CD14-positive monocyte (primary cell): Measurements from ENCODE around the gene ZNF224. TPM values are rescaled to one million over a fixed set of nuclear protein-coding genes. Genes with fewer than 3 reads are reported as not detected.

Experiments used
- DNase-seq, 3 donors: peaks; one replicate each; pipeline ENCODE4 v3.0.0-alpha.2; 2011 to 2022
- H2AFZ ChIP-seq: 2 replicates; pipeline ENCODE4 v1.6.0; 2012; ENCODE audit warnings: mild to moderate bottlenecking, low read depth, low read length, inconsistent platforms; ENCODE audit not compliant: insufficient read depth, poor library complexity, severe bottlenecking
- H3K27ac ChIP-seq, 2 donors: 1 replicate in 1 of 2; 2 replicates in 1 of 2; pipeline ENCODE4 v1.5.1; 2012 to 2013; ENCODE audit warnings: low read length in 2 of 2, control low read depth in 1 of 2, inconsistent platforms in 1 of 2, low read depth in 1 of 2, mild to moderate bottlenecking in 1 of 2
- H3K27me3 ChIP-seq, 2 donors: one replicate each; pipeline versions ENCODE4 v1.6.0 to v1.6.1; 2011 to 2013; ENCODE audit warnings: low read length in 2 of 2; ENCODE audit not compliant: control insufficient read depth in 2 of 2, insufficient read depth in 2 of 2
- H3K36me3 ChIP-seq, 2 donors: replicated peaks in 1 of 2; 1 replicate in 1 of 2; 2 replicates in 1 of 2; pipeline versions ENCODE4 v1.5.1 to v1.6.1; 2012 to 2013; ENCODE audit warnings: low read length in 2 of 2, control low read depth in 1 of 2, inconsistent platforms in 1 of 2, mild to moderate bottlenecking in 1 of 2; ENCODE audit not compliant: insufficient read depth in 2 of 2, control insufficient read depth in 1 of 2
- H3K4me1 ChIP-seq, 2 donors: 1 replicate in 1 of 2; 2 replicates in 1 of 2; pipeline versions ENCODE4 v1.5.1 to v1.6.1; 2012 to 2013; ENCODE audit warnings: low read length in 2 of 2, control low read depth in 1 of 2, inconsistent platforms in 1 of 2, mild to moderate bottlenecking in 1 of 2, moderate library complexity in 1 of 2; ENCODE audit not compliant: insufficient read depth in 2 of 2, control insufficient read depth in 1 of 2
- H3K4me2 ChIP-seq: replicated peaks from 2 replicates; pipeline ENCODE3; 2012; ENCODE audit warnings: low read length, moderate library complexity, mild to moderate bottlenecking; ENCODE audit not compliant: poor library complexity, severe bottlenecking; ENCODE audit errors: extremely low read depth
- H3K4me3 ChIP-seq, 3 experiments: fragments of 200-600 bp in 1 of 3; sonication (generic) in 1 of 3; replicated peaks in 1 of 3; 1 replicate in 2 of 3; 2 replicates in 1 of 3; pipeline ENCODE4 v1.5.1; 2011 to 2013; ENCODE audit warnings: low read length in 3 of 3, mild to moderate bottlenecking in 3 of 3, control low read depth in 2 of 3, low read depth in 2 of 3, inconsistent platforms in 1 of 3, moderate library complexity in 1 of 3
- H3K79me2 ChIP-seq: 2 replicates; pipeline ENCODE4 v1.6.0; 2012; ENCODE audit warnings: mild to moderate bottlenecking, control low read depth, inconsistent platforms, low read length, moderate library complexity; ENCODE audit not compliant: insufficient read depth
- H3K9ac ChIP-seq: 2 replicates; pipeline ENCODE4 v1.6.0; 2017; ENCODE audit warnings: low read length, mild to moderate bottlenecking; ENCODE audit not compliant: insufficient read depth, poor library complexity, severe bottlenecking
- H3K9me3 ChIP-seq, 2 donors: replicated peaks in 1 of 2; 1 replicate in 1 of 2; 2 replicates in 1 of 2; pipeline versions ENCODE4 v1.5.1 to v1.6.1; 2012 to 2013; ENCODE audit warnings: low read length in 2 of 2, control low read depth in 1 of 2; ENCODE audit not compliant: control insufficient read depth in 1 of 2, insufficient read depth in 1 of 2
- H4K20me1 ChIP-seq: 2 replicates; pipeline ENCODE4 v1.6.0; 2012; ENCODE audit warnings: mild to moderate bottlenecking, low read length, control low read depth, moderate library complexity; ENCODE audit not compliant: insufficient read depth
- H3K27ac Mint-ChIP-seq, 7 donors: one replicate each; pipeline ENCODE4 v1.8.0; 2020; ENCODE audit warnings: mild to moderate bottlenecking in 7 of 7, mixed read lengths in 7 of 7, moderate library complexity in 6 of 7, inconsistent platforms in 2 of 7
- H3K27me3 Mint-ChIP-seq, 3 donors: one replicate each; pipeline ENCODE4 v1.8.0; 2021 to 2022; ENCODE audit warnings: low read depth in 3 of 3, mild to moderate bottlenecking in 3 of 3, mixed read lengths in 3 of 3, moderate library complexity in 3 of 3, inconsistent platforms in 1 of 3
- H3K36me3 Mint-ChIP-seq, 2 donors: one replicate each; pipeline ENCODE4 v1.8.0; 2020; ENCODE audit warnings: mixed read lengths in 2 of 2, inconsistent platforms in 1 of 2, mild to moderate bottlenecking in 1 of 2
- H3K4me1 Mint-ChIP-seq: one replicate; pipeline ENCODE4 v1.8.0; 2020; ENCODE audit warnings: mild to moderate bottlenecking, mixed read lengths
- H3K4me3 Mint-ChIP-seq, 2 donors: one replicate each; pipeline ENCODE4 v1.8.0; 2020; ENCODE audit warnings: mild to moderate bottlenecking in 2 of 2, mixed read lengths in 2 of 2, moderate library complexity in 1 of 2
- H3K9me3 Mint-ChIP-seq, 7 donors: one replicate each; pipeline ENCODE4 v1.8.0; 2020 to 2022; ENCODE audit warnings: mixed read lengths in 7 of 7, mild to moderate bottlenecking in 6 of 7, moderate library complexity in 6 of 7, inconsistent platforms in 2 of 7
- CTCF ChIP-seq: fragments of 200-600 bp; IDR thresholded peaks from one replicate; pipeline ENCODE4 v1.8.0; 2022; ENCODE audit warnings: antibody characterized with exemption, mild to moderate bottlenecking
- WGBS: methylation state at CpG from one replicate; pipeline ENCODE4 v1.1.5; 2013; ENCODE audit warnings: missing lambda C conversion rate; ENCODE audit not compliant: insufficient coverage; 5-methylcytosine and 5-hydroxymethylcytosine counted together
- intact Hi-C, 2 donors: fragments of 100-400 bp; cut with micrococcal nuclease; formaldehyde crosslinking; loops; one replicate each; pipeline versions ENCODE4 v1.15.0 to v1.15.1; 2023
- polyA plus RNA-seq, 3 donors: library from polyadenylated mRNA; depleted of rRNA in 1 of 3; unstranded in 2 of 3; stranded (reverse) in 1 of 3; fragments of 300-500 nt in 2 of 3; fragments of >200 nt in 1 of 3; fragmentation: Illumina TruSeq in 2 of 3; gene quantifications; 1 replicate in 2 of 3; 2 replicates in 1 of 3; pipeline ENCODE4 v1.2.3, GENCODE V29; 2012 to 2021

The ZNF224 gene
- polyA plus RNA-seq, 3 donors, result 2.9 to 30.1 (median 3.5) TPM

DNA sequence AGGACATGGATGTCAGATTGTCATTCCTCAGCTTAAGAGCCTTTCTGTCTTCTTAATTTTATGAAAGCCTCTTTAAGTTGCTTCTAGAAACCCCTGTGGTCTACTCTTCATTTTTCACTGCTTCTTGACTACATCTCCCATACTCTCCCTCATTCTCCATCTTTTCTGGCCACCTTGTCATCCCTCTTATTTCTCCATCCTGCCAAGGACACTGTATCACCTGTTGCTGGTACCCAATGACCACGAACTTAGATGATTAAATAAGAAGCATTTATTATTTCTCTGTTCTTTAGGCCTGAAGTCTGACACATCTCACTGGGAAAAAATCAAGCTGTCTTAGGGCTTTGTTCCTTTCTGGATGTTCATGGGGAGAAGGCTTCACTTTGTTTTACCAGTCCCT lies 33.1 kb upstream of the ZNF224 start:
- no CpG with 5 or more reads among the region's 1 CpG for WGBS
- no peak overlapping the region for H3K4me3 Mint-ChIP-seq
- DNase-seq, result no peak
- H3K27ac Mint-ChIP-seq, result no peak overlapping the region
- H4K20me1 ChIP-seq, result no peaks in the 10 kb centered on the region
- H3K27me3 ChIP-seq, result no peaks in the 10 kb centered on the region
- H3K4me1 ChIP-seq, result no peaks in the 10 kb centered on the region
- no peaks in the 10 kb centered on the region for H3K79me2 ChIP-seq
- H3K36me3 Mint-ChIP-seq, result peaks cover 66 to 82% of the 10 kb centered on the region in 2 donors
- no peak overlapping the region for H3K27ac ChIP-seq
- no peak overlapping the region for H2AFZ ChIP-seq
- peaks cover 40 to 79% (median 57%) of the 10 kb centered on the region in 7 donors for H3K9me3 Mint-ChIP-seq
- H3K9me3 ChIP-seq, result peaks cover 52 to 88% of the 10 kb centered on the region in 2 donors
- H3K27me3 Mint-ChIP-seq, result no peaks in the 10 kb centered on the region
- TF ChIP-seq CTCF, result no peak
- peaks cover 49 to 93% of the 10 kb centered on the region in 2 donors for H3K36me3 ChIP-seq
- intact Hi-C loops, result no loop called here
- H3K4me3 ChIP-seq, result no peak overlapping the region
- H3K4me2 ChIP-seq, result no peak overlapping the region
- H3K4me1 Mint-ChIP-seq, result no peaks in the 10 kb centered on the region
- no peak overlapping the region for H3K9ac ChIP-seq

GRCh38 chr19:44066305-44066704 lies 27.9 kb upstream of the ZNF224 start:
- Mint-ChIP-seq H3K27me3 (no peaks in the 10 kb centered on the region), H3K4me3 (no peak overlapping the region), H3K36me3 (peaks cover 50 to 56% of the 10 kb centered on the region in 2 donors), H3K4me1 (peaks cover 4% of the 10 kb centered on the region), H3K9me3 (peaks cover 49 to 83% (median 75%) of the 10 kb centered on the region in 7 donors), H3K27ac (no peak overlapping the region)
- no peak for DNase-seq
- H2AFZ ChIP-seq, result no peak overlapping the region
- peaks cover 29 to 62% of the 10 kb centered on the region in 2 donors for H3K36me3 ChIP-seq
- no peak overlapping the region for H3K9ac ChIP-seq
- intact Hi-C loops, result no loop called here
- no peak overlapping the region for H3K27ac ChIP-seq
- H3K4me1 ChIP-seq, result peaks cover under 1 to 2% of the 10 kb centered on the region in 2 donors
- no CpG with 5 or more reads among the region's 3 CpGs for WGBS
- no peaks in the 10 kb centered on the region for H3K79me2 ChIP-seq
- H3K27me3 ChIP-seq, result no peaks in the 10 kb centered on the region
- H3K9me3 ChIP-seq, result peaks cover 45 to 95% of the 10 kb centered on the region in 2 donors
- H3K4me2 ChIP-seq, result no peak overlapping the region
- H3K4me3 ChIP-seq, result peak overlapping the region in 1 of 3 experiments; percentile 3
- TF ChIP-seq CTCF, result no peak
- H4K20me1 ChIP-seq, result no peaks in the 10 kb centered on the region
